K562 (cell line): ENCODE measurements around the gene SEMA3G. TPM values are rescaled to one million over a fixed set of nuclear protein-coding genes. Genes with fewer than 3 reads are reported as not detected.

Experiments used
- ATAC-seq: fragments of 200-7000 bp; cut with Tn5 transposase; 3 replicates; pipeline ENCODE4 v1.9.1; 2020; ENCODE audit warnings: moderate library complexity
- BruUV-seq: library from RNA; stranded (reverse); fragments of 400-500 nt; replicated peaks from 2 replicates; lab custom pipeline; 2021; lab: Mats Ljungman, UMichigan
- CTCF ChIA-PET: fragments of 300-600 bp; formaldehyde crosslinking; extraction: SDS; loops from one replicate; lab custom pipeline; 2021; ENCODE audit warnings: low intra/inter-chr PET ratio; lab: Yijun Ruan, JAX
- POLR2A ChIA-PET: fragments of 300-600, 350-650 bp; sonication (Branson Sonifier 250); formaldehyde crosslinking; extraction: SDS; loops from one replicate; lab custom pipeline; 2021; ENCODE audit warnings: antibody characterized with exemption, inconsistent platforms; lab: Yijun Ruan, JAX
- DNase-seq, 4 experiments: peaks; one replicate each; pipeline versions ENCODE4 v3.0.0 to v3.0.0-alpha.2; 2011 to 2018; ENCODE audit warnings: low spot score in 3 of 4, mixed read lengths in 3 of 4; ENCODE audit errors: extremely low read depth in 1 of 4
- FAIRE-seq: peaks from 2 replicates; lab custom pipeline; 2011; peaks lifted over from hg19 to GRCh38; lab: Jason Lieb, UNC
- H2AFZ ChIP-seq: 2 replicates; pipeline ENCODE4 v1.6.0; 2011; ENCODE audit warnings: low read depth, low read length, control low read depth, inconsistent platforms
- H3K27ac ChIP-seq: fragments of 200-600 bp; 3 replicates; pipeline ENCODE4 v1.8.0; 2011; ENCODE audit warnings: low read depth, mild to moderate bottlenecking, control low read depth, inconsistent platforms, low read length, moderate library complexity, mixed read lengths; ENCODE audit errors: extremely low read depth
- H3K27me3 ChIP-seq, 2 experiments: fragments of 300-600 bp in 1 of 2; 2 replicates in 1 of 2; 3 replicates in 1 of 2; pipeline versions ENCODE4 v1.6.0 to v1.8.0; 2011; ENCODE audit warnings: inconsistent platforms in 2 of 2, low read length in 2 of 2, mild to moderate bottlenecking in 1 of 2, mixed read lengths in 1 of 2, moderate library complexity in 1 of 2; ENCODE audit not compliant: control insufficient read depth in 2 of 2, insufficient read depth in 2 of 2
- H3K36me3 ChIP-seq: fragments of 300-600 bp; 3 replicates; pipeline ENCODE4 v1.8.0; 2011; ENCODE audit warnings: mild to moderate bottlenecking, low read length, inconsistent platforms; ENCODE audit not compliant: control insufficient read depth, insufficient read depth
- H3K4me1 ChIP-seq, 2 experiments: fragments of 200-600 bp in 1 of 2; replicated peaks in 1 of 2; 2 replicates in 1 of 2; 3 replicates in 1 of 2; pipeline versions ENCODE4 v1.5.1 to v1.8.0; 2011; ENCODE audit warnings: inconsistent platforms in 2 of 2, low read length in 2 of 2, mild to moderate bottlenecking in 1 of 2, mixed read lengths in 1 of 2, moderate library complexity in 1 of 2; ENCODE audit not compliant: control insufficient read depth in 2 of 2, insufficient read depth in 2 of 2
- H3K4me2 ChIP-seq: 2 replicates; pipeline ENCODE4 v1.6.1; 2011; ENCODE audit warnings: low read length, control low read depth, inconsistent platforms, mixed read lengths; ENCODE audit not compliant: insufficient read depth
- H3K4me3 ChIP-seq: fragments of 200-600 bp; sonication (generic), shearing (Covaris generic); 2 replicates; pipeline ENCODE4 v1.5.1; 2016; ENCODE audit warnings: control low read depth, inconsistent platforms
- H3K79me2 ChIP-seq: fragments of 200-600 bp; 3 replicates; pipeline ENCODE4 v1.8.0; 2011; ENCODE audit warnings: low read length, inconsistent platforms; ENCODE audit not compliant: control insufficient read depth, insufficient read depth
- H3K9ac ChIP-seq, 2 experiments: 2 replicates each; pipeline versions ENCODE4 v1.6.0 to v1.6.1; 2011; ENCODE audit warnings: low read depth in 2 of 2, low read length in 2 of 2, control low read depth in 1 of 2, inconsistent platforms in 1 of 2, mild to moderate bottlenecking in 1 of 2, mixed read lengths in 1 of 2; ENCODE audit not compliant: insufficient read depth in 1 of 2
- H3K9me1 ChIP-seq: one replicate; pipeline ENCODE4 v1.6.0; 2011; ENCODE audit warnings: inconsistent platforms, mild to moderate bottlenecking, low read length, moderate library complexity; ENCODE audit not compliant: control insufficient read depth, insufficient read depth
- H3K9me3 ChIP-seq: replicated peaks from 2 replicates; pipeline ENCODE4 v1.5.1; 2011; ENCODE audit warnings: low read depth, low read length, inconsistent platforms; ENCODE audit not compliant: control insufficient read depth, insufficient read depth
- H4K20me1 ChIP-seq: replicated peaks from 2 replicates; pipeline ENCODE4 v1.6.1; 2011; ENCODE audit warnings: low read length, inconsistent platforms, mixed read lengths; ENCODE audit not compliant: control insufficient read depth, insufficient read depth
- PHTF2 ChIP-seq: fragments of 250-450 bp; sonication (Bioruptor Pico); IDR thresholded peaks from 2 replicates; pipeline ENCODE4 v1.5.0; 2021; ENCODE audit warnings: mild to moderate bottlenecking
- ZNF76 ChIP-seq: fragments of 250-450 bp; sonication (Bioruptor Pico); IDR thresholded peaks from 2 replicates; pipeline ENCODE4 v1.4.0; 2020; ENCODE audit warnings: mild to moderate bottlenecking, moderate library complexity, borderline replicate concordance
- WGBS: fragments of 100-300 bp; shearing (Covaris generic); methylation state at CpG from one replicate; pipeline ENCODE4 v1.1.6; 2016; ENCODE audit warnings: low coverage, mixed read lengths; ENCODE audit not compliant: insufficient coverage; ENCODE audit errors: missing lambda C conversion rate; 5-methylcytosine and 5-hydroxymethylcytosine counted together
- in situ Hi-C: fragments of 300-500 bp; cut with MboI; formaldehyde crosslinking; loops from 4 replicates; pipeline ENCODE4 v1.15.0; 2018; ENCODE audit warnings: inconsistent platforms, mixed read lengths
- intact Hi-C: fragments of 100-400 bp; cut with micrococcal nuclease; formaldehyde crosslinking; loops from 2 replicates; pipeline ENCODE4 v1.14.2; 2022
- polyA plus RNA-seq, 8 experiments: library from polyadenylated mRNA; depleted of rRNA in 4 of 8; stranded (reverse) in 5 of 8; unstranded in 3 of 8; fragments of >200 nt; fragmentation: Nextera tagmentation in 2 of 8; fragmentation: Illumina TruSeq in 1 of 8; extraction: Ambion mirVana in 2 of 8; extraction: Trizol in 1 of 8; gene quantifications; 2 replicates each; pipeline versions ENCODE4 v1.2.1 to v1.2.3, GENCODE V29; 2011 to 2014; ENCODE audit warnings: inconsistent platforms in 1 of 8, missing spikeins in 1 of 8
- total RNA-seq, 7 experiments: library from RNA; depleted of rRNA in 6 of 7; stranded (reverse); fragments of >200 nt in 6 of 7; fragmentation: Illumina TruSeq in 2 of 7; extraction: Trizol in 2 of 7; gene quantifications; 2 replicates each; pipeline versions ENCODE4 v1.2.1 to v1.2.3, GENCODE V29; 2011 to 2021; ENCODE audit warnings: low replicate concordance in 1 of 7
- TF ChIP-seq, protein P1 (sequence below): sonication (generic); formaldehyde crosslinking; IDR thresholded peaks from 2 replicates; pipeline ENCODE4 v1.8.0; 2022; ENCODE audit warnings: mild to moderate bottlenecking, missing genetic modification reagents, borderline replicate concordance
- TF ChIP-seq, protein P2 (sequence below): sonication (generic); formaldehyde crosslinking; IDR thresholded peaks from 2 replicates; pipeline ENCODE4 v1.8.1; 2023; ENCODE audit warnings: mild to moderate bottlenecking, missing genetic modification reagents, moderate library complexity

Gene SEMA3G
- total and polyA plus RNA-seq, 9 of the 15 experiments (the other 6 are each of a cell fraction or from before 2014, with no cell fraction given), result 0.04 to 0.07 (median 0.05) TPM; not detected in 6

DNA sequence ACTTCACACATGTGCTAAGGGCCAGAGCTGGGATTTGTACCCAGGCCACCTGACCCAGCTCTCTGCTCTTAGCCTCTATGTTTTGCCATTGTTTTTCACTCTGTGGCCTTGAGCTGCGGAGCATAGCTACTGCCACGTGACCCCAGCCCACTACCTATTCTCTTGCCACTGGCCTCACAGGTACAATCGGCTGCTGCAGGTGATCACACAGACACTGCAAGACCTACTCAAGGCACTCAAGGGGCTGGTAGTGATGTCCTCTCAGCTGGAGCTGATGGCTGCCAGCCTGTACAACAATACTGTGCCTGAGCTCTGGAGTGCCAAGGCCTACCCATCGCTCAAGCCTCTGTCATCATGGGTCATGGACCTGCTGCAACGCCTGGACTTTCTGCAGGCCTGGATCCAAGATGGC is 46.2 kb downstream of the SEMA3G start (continued):
- TF ChIP-seq, protein P1, sequence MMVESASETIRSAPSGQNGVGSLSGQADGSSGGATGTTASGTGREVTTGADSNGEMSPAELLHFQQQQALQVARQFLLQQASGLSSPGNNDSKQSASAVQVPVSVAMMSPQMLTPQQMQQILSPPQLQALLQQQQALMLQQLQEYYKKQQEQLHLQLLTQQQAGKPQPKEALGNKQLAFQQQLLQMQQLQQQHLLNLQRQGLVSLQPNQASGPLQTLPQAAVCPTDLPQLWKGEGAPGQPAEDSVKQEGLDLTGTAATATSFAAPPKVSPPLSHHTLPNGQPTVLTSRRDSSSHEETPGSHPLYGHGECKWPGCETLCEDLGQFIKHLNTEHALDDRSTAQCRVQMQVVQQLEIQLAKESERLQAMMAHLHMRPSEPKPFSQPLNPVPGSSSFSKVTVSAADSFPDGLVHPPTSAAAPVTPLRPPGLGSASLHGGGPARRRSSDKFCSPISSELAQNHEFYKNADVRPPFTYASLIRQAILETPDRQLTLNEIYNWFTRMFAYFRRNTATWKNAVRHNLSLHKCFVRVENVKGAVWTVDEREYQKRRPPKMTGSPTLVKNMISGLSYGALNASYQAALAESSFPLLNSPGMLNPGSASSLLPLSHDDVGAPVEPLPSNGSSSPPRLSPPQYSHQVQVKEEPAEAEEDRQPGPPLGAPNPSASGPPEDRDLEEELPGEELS, result no peak
- TF ChIP-seq PHTF2 (CRISPR knock-in tag) (no peak), ZNF76 (CRISPR knock-in tag) (no peak)
- TF ChIP-seq, all 486 proteins: peak for 0

DNA sequence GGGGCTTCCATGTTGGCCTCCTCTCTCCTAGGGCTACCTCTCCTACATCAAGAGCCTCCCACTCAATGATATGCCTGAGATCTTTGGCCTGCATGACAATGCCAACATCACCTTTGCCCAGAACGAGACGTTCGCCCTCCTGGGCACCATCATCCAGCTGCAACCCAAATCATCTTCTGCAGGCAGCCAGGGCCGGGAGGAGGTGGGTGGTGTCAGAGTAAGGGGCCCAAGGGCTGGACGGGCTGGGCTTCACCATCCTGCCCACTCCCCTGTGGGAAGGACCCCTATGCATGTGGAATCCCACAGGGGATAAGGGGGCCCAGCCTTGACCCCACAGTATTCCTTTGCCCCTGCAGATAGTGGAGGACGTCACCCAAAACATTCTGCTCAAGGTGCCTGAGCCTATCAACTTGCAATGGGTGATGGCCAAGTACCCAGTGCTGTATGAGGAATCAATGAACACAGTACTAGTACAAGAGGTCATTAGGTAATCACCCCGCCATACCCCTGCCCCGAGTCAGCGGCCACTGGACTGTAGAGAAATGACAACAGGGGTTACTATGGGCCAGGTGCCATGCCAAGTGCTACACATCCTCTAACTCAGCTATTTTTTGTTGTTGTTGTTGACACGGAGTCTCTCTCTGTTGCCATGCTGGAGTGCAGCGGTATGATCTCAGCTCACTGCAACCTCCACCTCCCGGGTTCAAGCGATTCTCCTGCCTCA is 47.1 kb downstream of the SEMA3G start:
- DNase-seq (no peak), FAIRE-seq (no peak)
- intact Hi-C loops (no loop called here), in situ Hi-C loops (loop anchor here (25.0 kb wide), 1 partner anchor 386 kb away; no protein-coding TSS in a partner anchor)
- Histone ChIP-seq H3K4me1 (peaks cover 7 to 21% of the 10 kb centered on the region in 2 experiments; a peak in 4 of 5 replicates), H3K4me3 (no peak overlapping the region), H3K36me3 (peaks cover 18% of the 10 kb centered on the region; the same call in 1 of the 3 replicates), H3K27ac (no peak overlapping the region), H3K9me1 (peaks cover 3% of the 10 kb centered on the region), H2AFZ (no peak overlapping the region), H3K4me2 (no peak overlapping the region)
- TF ChIP-seq, protein P2, sequence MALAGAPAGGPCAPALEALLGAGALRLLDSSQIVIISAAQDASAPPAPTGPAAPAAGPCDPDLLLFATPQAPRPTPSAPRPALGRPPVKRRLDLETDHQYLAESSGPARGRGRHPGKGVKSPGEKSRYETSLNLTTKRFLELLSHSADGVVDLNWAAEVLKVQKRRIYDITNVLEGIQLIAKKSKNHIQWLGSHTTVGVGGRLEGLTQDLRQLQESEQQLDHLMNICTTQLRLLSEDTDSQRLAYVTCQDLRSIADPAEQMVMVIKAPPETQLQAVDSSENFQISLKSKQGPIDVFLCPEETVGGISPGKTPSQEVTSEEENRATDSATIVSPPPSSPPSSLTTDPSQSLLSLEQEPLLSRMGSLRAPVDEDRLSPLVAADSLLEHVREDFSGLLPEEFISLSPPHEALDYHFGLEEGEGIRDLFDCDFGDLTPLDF, result no peak
- TF ChIP-seq, all 486 proteins: peak for 0
- peaks cover 0 to 7% of the 10 kb centered on the region in 2 experiments; a peak in 2 of 5 replicates for H3K27me3 ChIP-seq
- 36% methylated on average over 13 of the region's 13 CpGs for WGBS
- no peaks in the 10 kb centered on the region for H4K20me1 ChIP-seq
- POLR2A ChIA-PET, result interaction anchor here (0.6 to 2.2 kb wide), 4 partner anchors 9 to 48 kb away, joined by 3 to 11 read pairs (median 4); no protein-coding TSS in a partner anchor
- no TSS peak for BruUV-seq
- ATAC-seq, result no peak
- H3K79me2 ChIP-seq, result no peaks in the 10 kb centered on the region
- no peaks in the 10 kb centered on the region for H3K9me3 ChIP-seq
- no peak overlapping the region for H3K9ac ChIP-seq
- CTCF ChIA-PET, result no interaction called here
